ENCODE data around the gene ICAM1. TPM values are rescaled to one million over a fixed set of nuclear protein-coding genes. Genes with fewer than 3 reads are reported as not detected.

Gene ICAM1
- total RNA-seq, 4 donors from 2014 or later = 5.1 to 19.0 (median 6.7) TPM

DNA sequence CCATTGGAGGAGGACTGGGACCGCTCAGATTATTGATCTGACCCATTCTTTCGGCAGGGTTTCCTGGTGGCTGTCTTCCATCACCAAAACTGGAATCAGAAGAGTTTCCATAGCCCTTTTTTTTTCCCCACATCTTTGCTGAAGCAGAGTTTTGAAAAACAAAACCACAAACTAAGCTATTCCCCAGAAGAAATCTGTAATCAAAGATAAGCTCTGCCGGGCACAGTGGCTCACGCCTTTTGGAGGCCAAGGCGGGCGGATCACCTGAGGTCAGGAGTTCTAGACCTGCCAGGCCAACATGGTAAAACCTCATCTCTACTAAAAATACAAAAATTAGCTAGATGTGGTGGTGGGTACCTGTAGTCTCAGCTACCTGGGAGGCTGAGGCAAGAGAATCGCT, 4.2 kb upstream of the ICAM1 start:
- 85 to 88% methylated on average over 7 of the region's 7 CpGs for WGBS, 2 donors
- intact Hi-C loops (cut with DNase I; ENCODE audit: low total_unique reads) = no loop called here
- no peak for DNase-seq (ENCODE audit: low spot score in 2 of 2)
- no peak overlapping the region for H3K4me3 ChIP-seq (ENCODE audit: low read depth, poor library complexity, severe bottlenecking)
- TF ChIP-seq POLR2A (IDR thresholded peaks at IDR 0.05) = no peak
- TF ChIP-seq, protein P1, sequence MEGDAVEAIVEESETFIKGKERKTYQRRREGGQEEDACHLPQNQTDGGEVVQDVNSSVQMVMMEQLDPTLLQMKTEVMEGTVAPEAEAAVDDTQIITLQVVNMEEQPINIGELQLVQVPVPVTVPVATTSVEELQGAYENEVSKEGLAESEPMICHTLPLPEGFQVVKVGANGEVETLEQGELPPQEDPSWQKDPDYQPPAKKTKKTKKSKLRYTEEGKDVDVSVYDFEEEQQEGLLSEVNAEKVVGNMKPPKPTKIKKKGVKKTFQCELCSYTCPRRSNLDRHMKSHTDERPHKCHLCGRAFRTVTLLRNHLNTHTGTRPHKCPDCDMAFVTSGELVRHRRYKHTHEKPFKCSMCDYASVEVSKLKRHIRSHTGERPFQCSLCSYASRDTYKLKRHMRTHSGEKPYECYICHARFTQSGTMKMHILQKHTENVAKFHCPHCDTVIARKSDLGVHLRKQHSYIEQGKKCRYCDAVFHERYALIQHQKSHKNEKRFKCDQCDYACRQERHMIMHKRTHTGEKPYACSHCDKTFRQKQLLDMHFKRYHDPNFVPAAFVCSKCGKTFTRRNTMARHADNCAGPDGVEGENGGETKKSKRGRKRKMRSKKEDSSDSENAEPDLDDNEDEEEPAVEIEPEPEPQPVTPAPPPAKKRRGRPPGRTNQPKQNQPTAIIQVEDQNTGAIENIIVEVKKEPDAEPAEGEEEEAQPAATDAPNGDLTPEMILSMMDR (IDR thresholded peaks at IDR 0.05) = no peak

DNA sequence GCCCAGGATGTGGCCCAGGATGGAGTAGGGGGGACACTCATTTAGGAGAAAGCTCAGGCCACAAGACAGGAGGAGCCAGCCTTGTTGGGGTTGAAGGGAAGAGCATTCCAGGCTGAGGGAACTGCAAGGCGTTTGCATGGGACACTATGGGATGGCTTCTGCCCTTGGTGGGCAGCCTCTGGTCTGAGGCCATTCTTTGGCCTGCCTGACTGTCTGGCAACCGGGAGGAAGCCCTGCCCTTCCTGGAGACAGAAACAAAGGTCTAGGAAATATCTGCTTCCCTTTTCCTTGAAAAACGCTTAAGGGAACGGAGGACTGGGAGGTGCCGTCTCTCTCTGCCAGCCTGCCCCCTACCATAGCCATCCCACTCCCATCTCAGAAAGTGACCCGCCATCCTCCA, 2.8 kb upstream of the ICAM1 start:
- TF ChIP-seq POLR2A (IDR thresholded peaks at IDR 0.05) = no peak
- TF ChIP-seq, protein P1 (IDR thresholded peaks at IDR 0.05) = no peak
- 54 to 65% methylated on average over 6 of the region's 6 CpGs for WGBS, 2 donors
- DNase-seq (ENCODE audit: low spot score in 2 of 2) = no peak
- intact Hi-C loops (cut with DNase I; ENCODE audit: low total_unique reads) = loop anchor here (2.0 kb wide), 1 partner anchor 121 kb away; no protein-coding TSS in a partner anchor
- no peak overlapping the region for H3K4me3 ChIP-seq (ENCODE audit: low read depth, poor library complexity, severe bottlenecking)

DNA sequence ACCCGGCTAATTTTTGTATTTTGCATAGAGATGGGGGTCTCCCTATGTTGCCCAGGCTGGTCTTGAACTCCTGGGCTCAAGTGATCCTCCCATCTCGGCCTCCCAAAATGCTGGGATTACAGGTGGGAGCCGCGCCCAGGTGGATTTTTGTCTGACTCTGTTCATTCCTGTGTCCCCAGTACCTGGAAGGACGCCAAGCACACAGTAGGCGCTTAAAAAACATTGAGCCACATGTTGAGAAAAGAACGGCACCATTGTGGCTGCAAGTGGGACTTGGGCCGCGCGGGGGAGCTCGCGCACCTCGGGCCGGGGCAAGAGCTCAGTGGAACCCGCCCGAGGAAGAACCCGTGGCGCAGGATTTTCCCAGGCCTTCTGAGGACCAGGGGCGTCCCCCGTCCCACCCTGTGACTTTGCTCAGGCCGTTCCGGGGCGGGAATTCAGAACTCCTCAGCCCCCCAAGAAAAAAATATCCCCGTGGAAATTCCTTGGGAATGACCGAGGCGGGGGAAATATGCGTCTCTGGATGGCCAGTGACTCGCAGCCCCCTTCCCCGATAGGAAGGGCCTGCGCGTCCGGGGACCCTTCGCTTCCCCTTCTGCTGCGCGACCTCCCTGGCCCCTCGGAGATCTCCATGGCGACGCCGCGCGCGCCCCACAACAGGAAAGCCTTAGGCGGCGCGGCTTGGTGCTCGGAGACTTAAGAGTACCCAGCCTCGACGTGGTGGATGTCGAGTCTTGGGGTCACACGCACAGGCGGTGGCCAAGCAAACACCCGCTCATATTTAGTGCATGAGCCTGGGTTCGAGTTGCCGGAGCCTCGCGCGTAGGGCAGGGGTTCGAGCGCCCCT, 1.4 kb upstream of the ICAM1 start:
- no peak for TF ChIP-seq POLR2A (IDR thresholded peaks at IDR 0.05)
- TF ChIP-seq, protein P1 (IDR thresholded peaks at IDR 0.05) = peak in 1 of 3 donors; percentile 67
- DNase-seq (ENCODE audit: low spot score in 2 of 2) = peak; percentile 89 to 98
- WGBS, 2 donors = 4 to 6% methylated on average over 49 to 58 of the region's 59 CpGs
- peak overlapping the region; percentile 35 for H3K4me3 ChIP-seq (ENCODE audit: low read depth, poor library complexity, severe bottlenecking)
- intact Hi-C loops (cut with DNase I; ENCODE audit: low total_unique reads) = loop anchor here (2.0 kb wide), 1 partner anchor 119 kb away; no protein-coding TSS in a partner anchor

DNA sequence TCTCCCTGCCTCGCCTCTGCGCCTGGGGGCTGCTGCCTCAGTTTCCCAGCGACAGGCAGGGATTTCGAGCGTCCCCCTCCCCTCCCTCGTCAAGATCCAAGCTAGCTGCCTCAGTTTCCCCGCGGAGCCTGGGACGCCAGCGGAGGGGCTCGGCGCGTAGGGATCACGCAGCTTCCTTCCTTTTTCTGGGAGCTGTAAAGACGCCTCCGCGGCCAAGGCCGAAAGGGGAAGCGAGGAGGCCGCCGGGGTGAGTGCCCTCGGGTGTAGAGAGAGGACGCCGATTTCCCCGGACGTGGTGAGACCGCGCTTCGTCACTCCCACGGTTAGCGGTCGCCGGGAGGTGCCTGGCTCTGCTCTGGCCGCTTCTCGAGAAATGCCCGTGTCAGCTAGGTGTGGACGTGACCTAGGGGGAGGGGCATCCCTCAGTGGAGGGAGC, 722 bp upstream of the ICAM1 start:
- intact Hi-C loops (cut with DNase I; ENCODE audit: low total_unique reads) = no loop called here
- TF ChIP-seq, protein P1 (IDR thresholded peaks at IDR 0.05) = no peak
- no peak for TF ChIP-seq POLR2A (IDR thresholded peaks at IDR 0.05)
- peak overlapping the region; percentile 35 for H3K4me3 ChIP-seq (ENCODE audit: low read depth, poor library complexity, severe bottlenecking)
- 3% methylated on average over 23 to 29 of the region's 37 CpGs for WGBS, 2 donors
- peak; percentile 58 to 95 for DNase-seq (ENCODE audit: low spot score in 2 of 2)

DNA sequence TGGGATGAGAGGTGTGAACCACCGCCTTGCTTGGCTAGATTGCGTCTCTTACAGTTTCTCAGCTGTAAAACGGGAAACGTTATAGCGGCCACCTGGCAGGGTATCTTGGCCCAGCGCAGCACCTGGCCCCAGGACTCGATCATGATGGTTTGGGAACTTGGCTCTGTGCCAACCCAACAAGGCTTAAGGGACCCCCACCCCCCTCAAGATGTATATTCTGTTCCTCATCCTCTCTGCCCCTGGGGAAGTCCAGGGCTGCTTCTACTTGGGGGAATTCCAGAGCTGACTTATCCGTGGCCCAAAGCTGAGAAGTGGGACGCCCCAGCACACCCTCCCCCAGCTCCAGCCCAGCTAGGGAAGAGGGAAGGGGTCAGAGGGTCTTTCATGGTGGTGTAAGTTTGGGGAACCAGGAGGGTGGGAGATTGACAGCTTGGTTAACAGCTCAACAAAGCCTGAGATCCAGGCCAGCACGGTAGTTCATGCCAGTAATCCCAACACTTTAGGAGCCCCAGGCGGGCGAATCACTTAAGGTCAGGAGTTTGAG, 695 bp downstream of the ICAM1 start:
- WGBS, 2 donors = 30 to 36% methylated on average over 12 of the region's 12 CpGs
- DNase-seq (ENCODE audit: low spot score in 2 of 2) = peak in 1 of 2 donors; percentile 87
- H3K4me3 ChIP-seq (ENCODE audit: low read depth, poor library complexity, severe bottlenecking) = peak overlapping the region; percentile 35
- TF ChIP-seq, protein P1 (IDR thresholded peaks at IDR 0.05) = no peak
- TF ChIP-seq POLR2A (IDR thresholded peaks at IDR 0.05) = no peak
- intact Hi-C loops (cut with DNase I; ENCODE audit: low total_unique reads) = no loop called here
